Dedifferentiated amniotic fluid mesenchymal stem cell (primary cell): Measurements from ENCODE around the gene SCLY.
"Not testable (repeated sequence)": the region's sequence is repeated elsewhere in the genome, so short reads cannot be mapped to it uniquely, and the experiment has no call there.

ENCODE experiments used
- DNase-seq: peaks from one replicate; pipeline ENCODE4 v3.0.0-alpha.2; 2016; ENCODE audit errors: extremely low spot score

Gene SCLY

GRCh38 chr2:238113611-238114010, 52.8 kb downstream of the SCLY start:
- no peak for DNase-seq

GRCh38 chr2:238114331-238114841, 53.6 kb downstream of the SCLY start:
- DNase-seq = no peak

- DNase-seq = no peak
These were observed 54.3 kb downstream of the SCLY start for GRCh38 chr2:238114851-238115660.

- not testable (repeated sequence) for DNase-seq
These were observed 54.9 kb downstream of the SCLY start for GRCh38 chr2:238115709-238116108.

GRCh38 chr2:238116298-238117198, 55.7 kb downstream of the SCLY start:
- no peak for DNase-seq

GRCh38 chr2:238117199-238118154, 56.7 kb downstream of the SCLY start:
- no peak for DNase-seq

GRCh38 chr2:238119756-238120462, 59.1 kb downstream of the SCLY start:
- DNase-seq = no peak

GRCh38 chr2:238120463-238121298, 59.9 kb downstream of the SCLY start:
- no peak for DNase-seq

GRCh38 chr2:238121511-238122286, 60.9 kb downstream of the SCLY start:
- DNase-seq = no peak

GRCh38 chr2:238122287-238123217, 61.8 kb downstream of the SCLY start:
- DNase-seq = no peak

- DNase-seq = no peak
These were observed 62.6 kb downstream of the SCLY start for GRCh38 chr2:238123218-238123971.

GRCh38 chr2:238123991-238124470, 63.2 kb downstream of the SCLY start:
- no peak for DNase-seq

- no peak for DNase-seq
These were observed 63.8 kb downstream of the SCLY start for GRCh38 chr2:238124488-238125126.

GRCh38 chr2:238125127-238125885, 64.5 kb downstream of the SCLY start:
- no peak for DNase-seq

- no peak for DNase-seq
These were observed 65.5 kb downstream of the SCLY start for GRCh38 chr2:238126338-238126737.

- no peak for DNase-seq
These were observed 66.0 kb downstream of the SCLY start for GRCh38 chr2:238126775-238127164.
